BE2C (cell line): ENCODE data around the gene TXNRD1.
"Not testable (repeated sequence)": the region's sequence is repeated elsewhere in the genome, so short reads cannot be mapped to it uniquely, and the experiment has no call there.

Source experiments
- DNase-seq: peaks from one replicate; pipeline ENCODE4 v3.0.0-alpha.2; 2020
- H3K27me3 ChIP-seq: fragments of 250-450 bp; sonication (Bioruptor Pico); 2 replicates; pipeline ENCODE4 v1.5.1; 2020; ENCODE audit warnings: mild to moderate bottlenecking
- H3K36me3 ChIP-seq: fragments of 250-450 bp; sonication (Bioruptor Pico); 2 replicates; pipeline ENCODE4 v1.5.1; 2020; ENCODE audit warnings: mild to moderate bottlenecking
- H3K4me1 ChIP-seq: fragments of 250-450 bp; sonication (Bioruptor Pico); 2 replicates; pipeline ENCODE4 v1.5.1; 2020
- H3K4me3 ChIP-seq: 2 replicates; pipeline ENCODE4 v1.5.1; 2011; ENCODE audit warnings: low read depth, low read length
- H3K9me3 ChIP-seq: fragments of 250-450 bp; sonication (Bioruptor Pico); 2 replicates; pipeline ENCODE4 v1.5.1; 2020
- TF ChIP-seq, protein P1 (sequence below): IDR thresholded peaks from 2 replicates; pipeline ENCODE4 v1.5.1; 2012; ENCODE audit warnings: mild to moderate bottlenecking, low read depth, low read length

The TXNRD1 gene

DNA sequence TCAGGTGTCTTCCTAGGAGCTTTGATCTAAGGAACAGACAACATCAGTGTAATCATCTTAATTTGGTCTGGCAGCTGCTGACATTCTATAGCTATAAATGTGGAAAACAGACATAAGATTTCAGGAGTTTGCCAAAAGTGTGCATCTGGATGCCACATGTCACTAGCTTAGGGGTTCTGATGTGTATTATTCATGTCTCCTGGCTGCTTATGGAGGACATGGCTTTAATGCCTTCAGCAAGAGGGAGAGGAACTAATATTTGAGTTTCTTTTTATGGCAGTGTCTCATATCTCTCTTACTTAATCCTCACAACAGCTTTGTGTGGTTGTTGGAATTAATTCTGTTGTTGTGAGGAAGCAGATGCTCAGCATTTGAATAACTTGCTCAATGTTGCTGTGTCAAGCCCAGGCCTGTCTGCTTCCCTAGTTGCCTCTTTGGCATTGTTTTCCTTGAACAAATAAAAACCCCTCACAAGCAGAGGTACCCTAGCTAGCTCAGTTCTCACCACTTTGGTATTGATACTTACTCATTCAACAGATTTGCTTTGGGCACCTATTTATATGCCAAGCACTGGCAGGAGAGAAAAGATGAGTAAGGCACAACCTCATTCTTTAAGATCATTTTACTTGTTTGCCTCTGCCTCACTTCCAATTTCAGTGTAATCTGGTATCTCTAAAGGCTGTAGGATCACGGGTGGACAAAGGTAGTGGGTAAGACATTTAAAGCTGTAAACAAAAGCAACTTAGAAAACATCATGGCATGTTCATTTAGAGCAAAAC, 48.2 kb downstream of the TXNRD1 start:
- Histone ChIP-seq H3K9me3 (no peaks in the 10 kb centered on the region), H3K27me3 (no peaks in the 10 kb centered on the region), H3K4me1 (no peaks in the 10 kb centered on the region), H3K4me3 (no peak overlapping the region), H3K36me3 (no peaks in the 10 kb centered on the region)
- TF ChIP-seq, protein P1, sequence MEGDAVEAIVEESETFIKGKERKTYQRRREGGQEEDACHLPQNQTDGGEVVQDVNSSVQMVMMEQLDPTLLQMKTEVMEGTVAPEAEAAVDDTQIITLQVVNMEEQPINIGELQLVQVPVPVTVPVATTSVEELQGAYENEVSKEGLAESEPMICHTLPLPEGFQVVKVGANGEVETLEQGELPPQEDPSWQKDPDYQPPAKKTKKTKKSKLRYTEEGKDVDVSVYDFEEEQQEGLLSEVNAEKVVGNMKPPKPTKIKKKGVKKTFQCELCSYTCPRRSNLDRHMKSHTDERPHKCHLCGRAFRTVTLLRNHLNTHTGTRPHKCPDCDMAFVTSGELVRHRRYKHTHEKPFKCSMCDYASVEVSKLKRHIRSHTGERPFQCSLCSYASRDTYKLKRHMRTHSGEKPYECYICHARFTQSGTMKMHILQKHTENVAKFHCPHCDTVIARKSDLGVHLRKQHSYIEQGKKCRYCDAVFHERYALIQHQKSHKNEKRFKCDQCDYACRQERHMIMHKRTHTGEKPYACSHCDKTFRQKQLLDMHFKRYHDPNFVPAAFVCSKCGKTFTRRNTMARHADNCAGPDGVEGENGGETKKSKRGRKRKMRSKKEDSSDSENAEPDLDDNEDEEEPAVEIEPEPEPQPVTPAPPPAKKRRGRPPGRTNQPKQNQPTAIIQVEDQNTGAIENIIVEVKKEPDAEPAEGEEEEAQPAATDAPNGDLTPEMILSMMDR: no peak
- no peak for DNase-seq

GRCh38 chr12:104265436-104265835, 49.9 kb downstream of the TXNRD1 start:
- DNase-seq, H3K27me3 ChIP-seq, H3K36me3 ChIP-seq, H3K4me3 ChIP-seq, H3K4me1 ChIP-seq, H3K9me3 ChIP-seq: not testable (repeated sequence)

GRCh38 chr12:104272938-104273337, 57.4 kb downstream of the TXNRD1 start:
- no peaks in the 10 kb centered on the region for H3K4me1 ChIP-seq
- DNase-seq: peak; percentile 72
- no peaks in the 10 kb centered on the region for H3K36me3 ChIP-seq
- no peaks in the 10 kb centered on the region for H3K9me3 ChIP-seq
- TF ChIP-seq, protein P1: no peak
- 0 out of 2 replicates have a peak overlapping the region, but pooled peaks have one; percentile 14 for H3K4me3 ChIP-seq
- no peaks in the 10 kb centered on the region for H3K27me3 ChIP-seq

GRCh38 chr12:104273503-104273902, 57.9 kb downstream of the TXNRD1 start:
- no peak overlapping the region for H3K4me3 ChIP-seq
- H3K27me3 ChIP-seq: no peaks in the 10 kb centered on the region
- no peaks in the 10 kb centered on the region for H3K9me3 ChIP-seq
- no peak for DNase-seq
- TF ChIP-seq, protein P1: no peak
- H3K4me1 ChIP-seq: no peaks in the 10 kb centered on the region
- H3K36me3 ChIP-seq: no peaks in the 10 kb centered on the region

DNA sequence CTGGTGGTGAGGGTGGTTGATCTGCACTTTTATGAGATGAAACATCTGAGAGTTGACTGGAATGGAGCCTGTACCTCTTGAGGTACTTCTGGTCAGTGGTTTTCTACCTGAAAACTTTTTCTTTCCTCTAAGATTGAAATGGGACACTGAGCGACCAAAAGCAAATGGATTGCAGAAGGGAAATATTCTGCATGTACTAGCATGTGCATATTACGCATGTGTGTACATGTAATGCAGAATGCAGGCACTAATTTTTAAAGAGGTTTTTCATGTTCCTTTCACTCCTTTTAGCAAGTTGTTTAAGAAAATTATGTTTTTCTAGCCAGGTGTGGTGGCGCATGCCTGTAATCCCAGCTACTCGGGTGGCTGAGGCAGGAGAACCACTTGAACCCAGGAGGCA, 59.2 kb downstream of the TXNRD1 start:
- H3K27me3 ChIP-seq: no peaks in the 10 kb centered on the region
- no peak overlapping the region for H3K4me3 ChIP-seq
- H3K36me3 ChIP-seq: no peaks in the 10 kb centered on the region
- no peaks in the 10 kb centered on the region for H3K9me3 ChIP-seq
- TF ChIP-seq, protein P1: no peak
- no peaks in the 10 kb centered on the region for H3K4me1 ChIP-seq
- DNase-seq: no peak

DNA sequence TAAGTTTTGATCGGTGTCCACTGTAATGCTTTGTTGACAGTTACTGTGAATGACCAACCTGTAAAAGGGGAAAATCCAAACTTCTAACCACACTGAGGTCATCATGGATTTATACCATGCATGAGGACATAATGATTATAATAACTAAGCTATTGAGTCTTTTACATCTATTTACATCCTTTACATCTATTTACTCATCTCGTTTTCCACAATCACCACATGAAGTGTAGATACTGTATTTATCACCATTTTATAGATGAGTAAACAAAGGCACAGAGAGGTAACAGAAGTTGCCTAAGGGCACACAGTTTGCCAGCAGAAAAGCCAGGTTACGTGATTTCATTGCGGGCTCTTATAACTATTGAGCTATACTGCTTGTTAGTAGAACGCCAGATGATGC, 60.1 kb downstream of the TXNRD1 start:
- Histone ChIP-seq H3K36me3 (no peaks in the 10 kb centered on the region), H3K27me3 (no peaks in the 10 kb centered on the region), H3K4me1 (no peaks in the 10 kb centered on the region), H3K4me3 (no peak overlapping the region), H3K9me3 (no peaks in the 10 kb centered on the region)
- TF ChIP-seq, protein P1: no peak
- no peak for DNase-seq
